Testis (tissue), 2 donors: ENCODE data around the gene GRIN1.

Experiments used
- POLR2A ChIP-seq: fragments of 450-650 bp; IDR thresholded peaks from one replicate; pipeline ENCODE4 v1.6.1; 2017; ENCODE audit warnings: antibody characterized with exemption, mild to moderate bottlenecking, moderate library complexity
- TF ChIP-seq, protein P1 (sequence below), 3 experiments: fragments of 450-650 bp in 2 of 3; fragments of 200-600 bp in 1 of 3; sonication (generic) in 1 of 3; IDR thresholded peaks; one replicate each; pipeline ENCODE4 v1.5.1; 2016 to 2019; ENCODE audit warnings: antibody characterized with exemption in 3 of 3, mild to moderate bottlenecking in 2 of 3, moderate library complexity in 1 of 3

- no peak for TF ChIP-seq POLR2A
- TF ChIP-seq, protein P1, sequence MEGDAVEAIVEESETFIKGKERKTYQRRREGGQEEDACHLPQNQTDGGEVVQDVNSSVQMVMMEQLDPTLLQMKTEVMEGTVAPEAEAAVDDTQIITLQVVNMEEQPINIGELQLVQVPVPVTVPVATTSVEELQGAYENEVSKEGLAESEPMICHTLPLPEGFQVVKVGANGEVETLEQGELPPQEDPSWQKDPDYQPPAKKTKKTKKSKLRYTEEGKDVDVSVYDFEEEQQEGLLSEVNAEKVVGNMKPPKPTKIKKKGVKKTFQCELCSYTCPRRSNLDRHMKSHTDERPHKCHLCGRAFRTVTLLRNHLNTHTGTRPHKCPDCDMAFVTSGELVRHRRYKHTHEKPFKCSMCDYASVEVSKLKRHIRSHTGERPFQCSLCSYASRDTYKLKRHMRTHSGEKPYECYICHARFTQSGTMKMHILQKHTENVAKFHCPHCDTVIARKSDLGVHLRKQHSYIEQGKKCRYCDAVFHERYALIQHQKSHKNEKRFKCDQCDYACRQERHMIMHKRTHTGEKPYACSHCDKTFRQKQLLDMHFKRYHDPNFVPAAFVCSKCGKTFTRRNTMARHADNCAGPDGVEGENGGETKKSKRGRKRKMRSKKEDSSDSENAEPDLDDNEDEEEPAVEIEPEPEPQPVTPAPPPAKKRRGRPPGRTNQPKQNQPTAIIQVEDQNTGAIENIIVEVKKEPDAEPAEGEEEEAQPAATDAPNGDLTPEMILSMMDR (IDR thresholded peaks at IDR 0.05), result no peak
Measured at GRCh38 chr9:137163365-137163715, 24.4 kb downstream of the GRIN1 start.
